DOHH2 (cell line): ENCODE results near the gene CDHR4.

Source experiments
- H3F3A ChIP-seq: fragments of 200-600 bp; sonication (generic), shearing (Covaris generic); 2 replicates; pipeline ENCODE4 v1.6.0; 2016; ENCODE audit warnings: antibody characterized with exemption, mild to moderate bottlenecking; ENCODE audit not compliant: control insufficient read depth, insufficient read depth
- H3K27ac ChIP-seq: fragments of 200-600 bp; sonication (generic); 2 replicates; pipeline ENCODE4 v1.5.1; 2014; ENCODE audit warnings: low read depth, mild to moderate bottlenecking, low read length, moderate library complexity
- H3K27me3 ChIP-seq: fragments of 200-600 bp; sonication (generic); 2 replicates; pipeline ENCODE4 v1.6.1; 2014; ENCODE audit warnings: mild to moderate bottlenecking, low read length, mixed read lengths; ENCODE audit not compliant: control insufficient read depth
- H3K36me3 ChIP-seq: fragments of 200-600 bp; sonication (generic); 2 replicates; pipeline ENCODE4 v1.6.1; 2014; ENCODE audit warnings: mild to moderate bottlenecking, low read length, moderate library complexity, mixed read lengths; ENCODE audit not compliant: control insufficient read depth
- H3K4me1 ChIP-seq: fragments of 200-600 bp; sonication (generic); 2 replicates; pipeline ENCODE4 v1.6.1; 2014; ENCODE audit warnings: mild to moderate bottlenecking, low read length, mixed read lengths; ENCODE audit not compliant: control insufficient read depth
- H3K4me2 ChIP-seq: fragments of 200-600 bp; sonication (generic); 2 replicates; pipeline ENCODE4 v1.6.0; 2014; ENCODE audit warnings: mild to moderate bottlenecking, low read length, moderate library complexity
- H3K4me3 ChIP-seq: fragments of 200-600 bp; sonication (generic); 2 replicates; pipeline ENCODE4 v1.5.1; 2014; ENCODE audit warnings: mild to moderate bottlenecking, low read length, mixed read lengths
- H3K79me2 ChIP-seq: fragments of 200-600 bp; sonication (generic); 2 replicates; pipeline ENCODE4 v1.6.1; 2014; ENCODE audit warnings: mild to moderate bottlenecking, low read length, mixed read lengths; ENCODE audit not compliant: control insufficient read depth
- H3K9me2 ChIP-seq: fragments of 200-600 bp; sonication (generic); replicated peaks from 2 replicates; pipeline ENCODE4 v1.6.1; 2014; ENCODE audit warnings: mild to moderate bottlenecking, low read length, mixed read lengths; ENCODE audit not compliant: control insufficient read depth
- H3K9me3 ChIP-seq: fragments of 200-600 bp; sonication (generic); 2 replicates; pipeline ENCODE4 v1.6.1; 2014; ENCODE audit warnings: antibody characterized with exemption, low read length, mixed read lengths; ENCODE audit not compliant: control insufficient read depth, insufficient read depth
- H4K20me1 ChIP-seq: fragments of 200-600 bp; sonication (generic); 2 replicates; pipeline ENCODE4 v1.6.0; 2014; ENCODE audit warnings: low read depth, mild to moderate bottlenecking, antibody characterized with exemption, low read length, moderate library complexity; ENCODE audit not compliant: control insufficient read depth, insufficient read depth
- CTCF ChIP-seq: fragments of 200-600 bp; sonication (generic); IDR thresholded peaks from one replicate; pipeline ENCODE4 v1.5.1; 2014; ENCODE audit warnings: antibody characterized with exemption, mild to moderate bottlenecking, low read depth, low read length; ENCODE audit not compliant: poor library complexity, severe bottlenecking
- EZH2phosphoT487 ChIP-seq: fragments of 200-600 bp; sonication (generic); IDR thresholded peaks from 2 replicates; pipeline ENCODE4 v1.6.1; 2017; ENCODE audit warnings: borderline replicate concordance, mild to moderate bottlenecking, antibody characterized with exemption, low read length, moderate library complexity, mixed read lengths

The CDHR4 gene

DNA sequence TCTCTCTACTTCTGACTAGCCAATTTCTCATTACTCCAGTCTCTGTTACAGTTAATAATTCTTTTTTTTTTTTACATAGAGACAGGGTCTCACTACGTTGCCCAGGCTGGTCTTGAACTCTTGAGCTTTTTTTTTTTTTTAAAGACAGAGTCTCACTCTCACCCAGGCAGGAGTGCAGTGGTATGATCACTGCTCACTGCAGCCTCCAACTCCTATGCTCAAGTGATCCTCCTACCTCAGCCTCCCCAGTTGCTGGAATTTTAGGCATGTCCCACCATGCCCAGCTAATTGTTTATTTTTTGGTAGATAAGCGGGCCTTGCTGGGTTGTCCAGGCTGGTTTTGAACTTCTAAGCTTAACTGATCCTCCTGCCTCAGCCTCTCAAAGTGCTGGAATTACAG is 27.0 kb downstream of the CDHR4 start:
- TF ChIP-seq EZH2phosphoT487 (no peak), CTCF (no peak)
- H3K27me3 ChIP-seq, result no peaks in the 10 kb centered on the region
- H3K27ac ChIP-seq, result no peak overlapping the region
- H4K20me1 ChIP-seq, result peaks cover 6% of the 10 kb centered on the region; the same call in 1 of the 2 replicates
- H3K4me1 ChIP-seq, result peaks cover 9% of the 10 kb centered on the region
- no peaks in the 10 kb centered on the region for H3K9me3 ChIP-seq
- H3F3A ChIP-seq, result no peaks in the 10 kb centered on the region
- peaks cover 90% of the 10 kb centered on the region for H3K79me2 ChIP-seq
- H3K4me3 ChIP-seq, result no peak overlapping the region
- no peaks in the 10 kb centered on the region for H3K9me2 ChIP-seq
- H3K4me2 ChIP-seq, result no peak overlapping the region
- H3K36me3 ChIP-seq, result peaks cover 33% of the 10 kb centered on the region

DNA sequence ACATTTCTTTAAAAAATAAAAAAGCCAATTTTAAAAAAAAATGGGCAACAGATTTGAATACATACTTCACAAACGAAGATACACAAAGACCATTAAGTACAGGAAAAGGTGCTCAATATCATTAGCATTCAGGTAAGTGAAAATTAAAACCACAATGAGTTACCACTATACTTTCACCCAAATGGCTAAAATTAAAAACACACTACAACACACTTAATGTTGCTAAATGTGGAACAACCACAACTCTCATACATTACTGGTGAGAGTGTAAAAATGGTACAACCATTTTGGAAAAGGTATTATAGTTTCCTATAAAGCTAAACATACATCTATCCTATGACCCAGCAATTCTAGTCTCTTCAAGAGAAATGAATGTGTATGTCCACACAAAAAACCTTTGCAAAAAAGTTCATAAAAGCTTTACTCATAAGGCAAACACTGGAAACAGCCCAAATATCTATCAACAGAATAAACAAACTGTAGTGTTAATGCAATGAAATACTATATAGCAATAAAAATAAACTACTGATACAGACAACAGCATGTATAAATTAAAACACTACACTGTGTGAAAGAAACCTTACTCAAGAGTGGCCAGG is 28.2 kb downstream of the CDHR4 start:
- TF ChIP-seq EZH2phosphoT487 (no peak), CTCF (no peak)
- H3K4me2 ChIP-seq, result no peak overlapping the region
- H3K4me1 ChIP-seq, result peaks cover 9% of the 10 kb centered on the region
- H3K4me3 ChIP-seq, result no peak overlapping the region
- peaks cover 28% of the 10 kb centered on the region for H3K36me3 ChIP-seq
- H3K27ac ChIP-seq, result no peak overlapping the region
- peaks cover 6% of the 10 kb centered on the region; the same call in 1 of the 2 replicates for H4K20me1 ChIP-seq
- H3K79me2 ChIP-seq, result peaks cover 89% of the 10 kb centered on the region
- H3F3A ChIP-seq, result no peaks in the 10 kb centered on the region
- H3K9me3 ChIP-seq, result no peaks in the 10 kb centered on the region
- no peaks in the 10 kb centered on the region for H3K9me2 ChIP-seq
- no peaks in the 10 kb centered on the region for H3K27me3 ChIP-seq

- H3K4me1 ChIP-seq, result peaks cover 9% of the 10 kb centered on the region
- no peak overlapping the region for H3K4me3 ChIP-seq
- H4K20me1 ChIP-seq, result peaks cover 2% of the 10 kb centered on the region; the same call in 1 of the 2 replicates
- no peak overlapping the region for H3K27ac ChIP-seq
- peaks cover 19% of the 10 kb centered on the region for H3K36me3 ChIP-seq
- H3K79me2 ChIP-seq, result peaks cover 90% of the 10 kb centered on the region
- H3K9me3 ChIP-seq, result no peaks in the 10 kb centered on the region
- no peaks in the 10 kb centered on the region for H3K9me2 ChIP-seq
- TF ChIP-seq EZH2phosphoT487 (no peak), CTCF (no peak)
- H3K27me3 ChIP-seq, result no peaks in the 10 kb centered on the region
- no peaks in the 10 kb centered on the region for H3F3A ChIP-seq
- no peak overlapping the region for H3K4me2 ChIP-seq
Observed at GRCh38 chr3:49769926-49770325, 29.7 kb downstream of the CDHR4 start.
